Stimulated activated CD4-positive, alpha-beta T cell treated with anti-CD3 and anti-CD28 coated beads, Interleukin-15, amount 100 ng/mL, for 1 hour (primary cell): ENCODE results near the gene PCDH11X.
"Not testable (repeated sequence)": the region's sequence is repeated elsewhere in the genome, so short reads cannot be mapped to it uniquely, and the experiment has no call there.

ENCODE experiments used
- DNase-seq, 2 donors: peaks; one replicate each; pipeline ENCODE4 v3.0.0-alpha.2; 2020; ENCODE audit warnings: low read depth in 1 of 2, low spot score in 1 of 2

Gene PCDH11X, protein sequence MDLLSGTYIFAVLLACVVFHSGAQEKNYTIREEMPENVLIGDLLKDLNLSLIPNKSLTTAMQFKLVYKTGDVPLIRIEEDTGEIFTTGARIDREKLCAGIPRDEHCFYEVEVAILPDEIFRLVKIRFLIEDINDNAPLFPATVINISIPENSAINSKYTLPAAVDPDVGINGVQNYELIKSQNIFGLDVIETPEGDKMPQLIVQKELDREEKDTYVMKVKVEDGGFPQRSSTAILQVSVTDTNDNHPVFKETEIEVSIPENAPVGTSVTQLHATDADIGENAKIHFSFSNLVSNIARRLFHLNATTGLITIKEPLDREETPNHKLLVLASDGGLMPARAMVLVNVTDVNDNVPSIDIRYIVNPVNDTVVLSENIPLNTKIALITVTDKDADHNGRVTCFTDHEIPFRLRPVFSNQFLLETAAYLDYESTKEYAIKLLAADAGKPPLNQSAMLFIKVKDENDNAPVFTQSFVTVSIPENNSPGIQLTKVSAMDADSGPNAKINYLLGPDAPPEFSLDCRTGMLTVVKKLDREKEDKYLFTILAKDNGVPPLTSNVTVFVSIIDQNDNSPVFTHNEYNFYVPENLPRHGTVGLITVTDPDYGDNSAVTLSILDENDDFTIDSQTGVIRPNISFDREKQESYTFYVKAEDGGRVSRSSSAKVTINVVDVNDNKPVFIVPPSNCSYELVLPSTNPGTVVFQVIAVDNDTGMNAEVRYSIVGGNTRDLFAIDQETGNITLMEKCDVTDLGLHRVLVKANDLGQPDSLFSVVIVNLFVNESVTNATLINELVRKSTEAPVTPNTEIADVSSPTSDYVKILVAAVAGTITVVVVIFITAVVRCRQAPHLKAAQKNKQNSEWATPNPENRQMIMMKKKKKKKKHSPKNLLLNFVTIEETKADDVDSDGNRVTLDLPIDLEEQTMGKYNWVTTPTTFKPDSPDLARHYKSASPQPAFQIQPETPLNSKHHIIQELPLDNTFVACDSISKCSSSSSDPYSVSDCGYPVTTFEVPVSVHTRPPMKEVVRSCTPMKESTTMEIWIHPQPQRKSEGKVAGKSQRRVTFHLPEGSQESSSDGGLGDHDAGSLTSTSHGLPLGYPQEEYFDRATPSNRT (N-terminal part only)

DNA sequence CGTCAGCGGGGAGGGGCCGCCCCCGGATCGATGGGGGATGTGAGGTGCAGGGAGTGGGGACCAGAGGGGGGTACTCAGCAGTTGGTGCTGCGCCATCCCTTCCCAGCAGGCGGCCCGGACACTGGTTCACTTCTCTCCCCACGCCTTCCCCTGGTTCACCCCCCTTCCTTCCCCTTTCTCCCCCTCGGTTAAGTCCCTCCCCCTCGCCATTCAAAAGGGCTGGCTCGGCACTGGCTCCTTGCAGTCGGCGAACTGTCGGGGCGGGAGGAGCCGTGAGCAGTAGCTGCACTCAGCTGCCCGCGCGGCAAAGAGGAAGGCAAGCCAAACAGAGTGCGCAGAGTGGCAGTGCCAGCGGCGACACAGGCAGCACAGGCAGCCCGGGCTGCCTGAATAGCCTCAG lies at the start of gene PCDH11X:
TSS of gene PCDH11X (plus strand) at position 241 of the 400 bp plus-strand sequence. CDS start 56,130 bp downstream, outside the sequence.
- DNase-seq, result not testable (repeated sequence)

DNA sequence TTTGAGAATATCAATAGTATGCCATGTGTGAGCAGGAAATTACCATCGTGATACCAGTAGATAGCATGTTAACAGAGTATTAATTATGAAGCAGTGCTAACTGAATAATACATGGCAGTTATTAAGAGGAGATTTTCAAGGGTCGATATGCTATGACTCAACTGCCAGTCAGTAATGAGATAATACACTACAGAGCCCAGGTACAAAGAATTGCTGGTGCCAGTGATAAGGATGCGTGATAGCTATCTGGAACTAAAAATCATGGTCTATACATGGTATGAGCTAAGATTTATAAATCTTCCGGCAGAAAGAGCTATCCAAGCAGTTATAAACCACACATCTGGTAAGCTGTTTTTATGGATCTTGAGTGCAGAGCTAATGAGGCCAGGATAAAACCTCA lies 31.7 kb upstream of the PCDH11X start:
- DNase-seq, result not testable (repeated sequence)

DNA sequence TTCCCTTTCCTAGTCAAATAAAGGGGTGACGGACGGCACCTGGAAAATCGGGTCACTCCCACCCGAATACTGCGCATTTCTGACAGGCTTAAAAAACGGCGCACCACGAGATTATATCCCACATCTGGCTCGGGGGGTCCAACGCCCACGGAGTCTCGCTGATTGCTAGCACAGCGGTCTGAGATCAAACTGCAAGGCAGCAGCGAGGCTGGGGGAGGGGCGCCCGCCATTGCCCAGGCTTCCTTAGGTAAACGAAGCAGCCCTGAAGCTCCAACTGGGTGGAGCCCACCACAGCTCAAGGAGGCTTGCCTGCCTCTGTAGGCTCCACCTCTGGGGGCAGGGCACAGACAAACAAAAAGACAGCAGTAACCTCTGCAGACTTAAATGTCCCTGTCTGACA lies 26.2 kb upstream of the PCDH11X start:
- not testable (repeated sequence) for DNase-seq

DNA sequence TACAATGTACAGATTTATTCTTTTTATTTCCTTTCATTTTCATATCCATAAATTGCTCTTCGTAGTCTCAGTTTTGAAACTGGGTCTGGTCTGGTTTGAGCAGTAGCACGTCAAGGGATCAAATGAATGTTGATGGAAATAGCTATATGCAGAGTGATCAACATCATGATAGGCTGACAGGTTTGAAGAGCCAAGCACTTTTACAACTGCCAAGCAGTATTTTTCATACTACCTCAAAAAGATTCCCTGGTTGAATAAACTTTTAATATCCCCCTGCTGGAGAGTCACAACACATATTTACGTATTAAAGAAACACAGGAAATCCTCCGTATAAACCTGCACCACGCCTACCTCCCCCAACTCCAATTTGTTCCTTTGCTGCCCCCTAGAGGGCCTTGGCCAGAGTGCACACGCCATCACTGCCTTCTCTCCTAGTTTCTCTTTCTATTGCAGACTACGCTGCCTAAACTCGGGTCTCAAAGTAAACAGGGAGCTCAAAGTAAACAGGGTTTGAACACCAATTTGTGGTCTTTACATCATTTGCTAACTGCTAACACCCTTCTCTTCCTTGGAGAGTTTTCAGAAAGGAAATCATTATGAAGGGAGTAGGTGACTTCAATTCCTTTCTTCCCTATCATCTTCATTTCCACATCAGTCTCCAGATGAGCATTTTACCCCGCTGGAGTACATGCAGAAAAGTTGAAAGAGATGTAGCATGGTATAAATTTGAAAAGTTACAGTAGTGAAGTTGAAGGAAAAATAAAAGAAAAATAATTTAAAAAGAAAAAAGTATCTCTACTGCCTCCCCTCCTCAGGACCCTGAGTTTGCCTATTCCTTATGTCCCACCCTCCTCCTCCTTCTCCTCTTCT lies 8.3 kb upstream of the PCDH11X start:
- not testable (repeated sequence) for DNase-seq

DNA sequence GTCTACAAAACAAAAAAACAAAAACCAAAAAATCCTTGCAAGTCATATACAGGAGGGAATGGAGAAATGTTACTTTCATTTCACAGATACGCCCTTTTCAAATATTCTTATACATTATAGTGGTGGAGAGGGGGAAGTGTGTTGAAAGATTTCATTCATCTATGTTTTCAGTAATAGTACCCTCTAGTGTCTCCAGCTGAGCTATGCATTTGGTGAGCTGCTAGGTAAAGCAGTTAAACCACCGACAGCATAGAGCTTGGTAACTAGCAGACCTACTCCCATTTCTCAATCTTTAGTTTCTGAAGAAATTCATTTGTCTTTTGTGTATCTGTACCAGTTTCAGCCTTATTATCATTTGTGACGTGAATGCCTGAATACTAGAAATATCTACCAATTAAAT lies 5.2 kb upstream of the PCDH11X start:
- not testable (repeated sequence) for DNase-seq

DNA sequence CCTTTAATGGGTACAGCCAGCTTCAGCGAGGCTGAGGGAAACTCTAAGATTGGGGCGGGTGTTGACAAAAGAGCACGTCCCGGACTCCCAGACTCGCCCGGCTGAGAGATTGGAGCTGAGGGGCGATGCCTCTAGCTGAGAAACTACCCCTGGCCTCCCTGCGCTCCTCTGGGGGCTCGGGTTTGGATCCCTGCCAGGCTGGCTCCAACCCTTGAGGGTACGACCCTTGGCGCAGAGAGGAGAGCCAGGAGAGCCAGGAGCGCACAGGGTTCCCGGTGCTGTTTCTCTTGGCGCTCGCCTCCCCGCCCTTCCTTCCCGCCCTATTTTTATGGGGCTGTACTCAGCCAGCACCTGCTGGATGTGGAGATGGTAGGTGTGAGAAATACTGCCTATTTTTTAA lies 833 bp downstream of the PCDH11X start:
- not testable (repeated sequence) for DNase-seq

DNA sequence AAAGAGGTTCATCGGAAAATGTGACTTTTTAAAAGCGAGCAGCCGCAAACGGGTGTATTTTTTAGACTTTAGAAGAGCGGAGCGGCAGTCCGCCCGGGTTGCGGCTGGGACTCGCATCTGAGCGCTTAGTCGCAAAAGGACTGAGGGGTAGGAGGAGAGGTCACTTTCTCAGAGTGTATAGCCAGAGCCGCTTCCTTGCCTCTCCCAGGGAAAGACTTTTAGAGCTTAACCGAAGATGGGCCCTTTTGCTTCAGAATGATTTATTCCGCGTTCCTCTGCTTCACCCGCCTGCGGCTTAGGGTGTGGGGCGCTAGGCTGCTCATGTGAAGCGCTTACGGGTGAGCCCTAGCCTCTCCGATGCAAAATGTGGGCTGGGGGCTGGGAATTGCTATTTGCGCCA lies 1.5 kb downstream of the PCDH11X start:
- not testable (repeated sequence) for DNase-seq

DNA sequence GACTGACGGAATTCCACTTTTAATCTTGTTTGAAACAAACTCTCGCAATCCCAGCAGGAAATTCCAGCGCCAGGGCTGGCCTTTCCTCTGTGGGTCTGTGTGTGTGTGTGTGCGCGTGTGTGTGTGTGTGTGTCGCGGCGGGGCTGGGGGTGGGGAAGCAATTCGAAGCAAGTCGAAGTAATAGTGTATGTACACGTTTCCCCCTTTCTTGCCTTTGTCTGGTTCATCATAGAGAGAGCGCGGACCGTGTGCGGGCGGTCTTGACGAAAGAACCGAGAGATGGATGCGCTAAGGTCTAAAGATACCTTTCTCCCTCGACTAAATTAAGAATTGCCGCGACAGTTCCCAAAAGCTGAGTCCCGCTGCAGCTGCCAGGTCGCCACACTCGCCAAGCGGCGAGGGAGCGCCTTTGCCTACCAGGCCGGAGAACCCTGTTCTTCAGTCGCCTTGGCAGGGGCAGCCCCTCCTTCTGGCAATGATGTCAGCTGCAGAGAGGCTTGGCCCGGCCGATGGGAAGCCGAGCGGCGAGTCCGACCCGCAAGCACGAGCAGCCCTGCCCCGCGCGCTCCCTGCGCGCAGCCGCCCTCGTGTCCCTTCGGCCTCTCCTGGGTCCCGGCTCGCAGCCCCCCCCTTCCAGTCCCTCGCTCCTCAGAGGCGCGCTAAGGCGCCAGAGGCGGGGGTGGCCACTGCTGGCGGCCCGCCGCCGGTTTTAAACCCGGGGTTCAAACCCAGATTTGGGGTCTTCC lies 2.6 kb downstream of the PCDH11X start:
- not testable (repeated sequence) for DNase-seq

DNA sequence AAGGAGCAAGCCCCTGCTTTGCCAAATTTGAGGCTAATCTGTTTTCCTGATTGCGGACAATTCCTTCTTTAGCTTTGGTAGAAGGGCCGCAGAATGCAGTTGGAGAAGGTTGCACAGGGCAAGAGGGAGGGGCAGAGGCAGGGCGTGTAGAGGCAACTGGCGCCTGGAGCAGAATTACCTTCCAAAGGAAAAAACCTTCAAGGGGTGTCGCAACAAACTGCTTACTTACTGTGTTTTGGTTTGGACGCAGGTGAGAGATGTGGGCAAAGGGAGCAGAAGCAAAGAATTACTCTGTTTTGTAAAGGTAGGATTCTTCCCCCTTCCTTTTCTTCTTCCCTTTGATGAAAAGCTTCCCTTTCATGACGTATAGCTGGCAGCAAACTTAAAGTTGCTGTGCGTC lies 3.6 kb downstream of the PCDH11X start:
- not testable (repeated sequence) for DNase-seq

DNA sequence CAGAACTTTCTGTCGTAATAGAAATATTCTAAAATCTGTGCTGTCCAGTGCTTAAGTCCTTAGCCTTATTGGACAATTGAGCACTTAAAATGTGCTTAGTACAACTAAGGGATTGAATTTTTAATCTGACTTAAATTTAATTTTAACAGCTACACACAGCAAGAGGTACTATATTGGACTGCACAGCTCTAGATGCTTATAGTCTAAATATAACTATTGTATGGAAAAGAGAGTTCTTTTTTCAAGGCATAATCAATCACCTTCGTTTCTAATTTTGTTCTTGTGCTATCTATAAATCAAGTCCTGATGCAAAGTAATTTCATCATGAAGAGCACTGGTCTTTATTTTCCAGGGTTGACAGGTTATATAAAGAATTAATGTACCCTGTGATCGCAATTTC lies 38.4 kb downstream of the PCDH11X start:
- DNase-seq, result not testable (repeated sequence)

DNA sequence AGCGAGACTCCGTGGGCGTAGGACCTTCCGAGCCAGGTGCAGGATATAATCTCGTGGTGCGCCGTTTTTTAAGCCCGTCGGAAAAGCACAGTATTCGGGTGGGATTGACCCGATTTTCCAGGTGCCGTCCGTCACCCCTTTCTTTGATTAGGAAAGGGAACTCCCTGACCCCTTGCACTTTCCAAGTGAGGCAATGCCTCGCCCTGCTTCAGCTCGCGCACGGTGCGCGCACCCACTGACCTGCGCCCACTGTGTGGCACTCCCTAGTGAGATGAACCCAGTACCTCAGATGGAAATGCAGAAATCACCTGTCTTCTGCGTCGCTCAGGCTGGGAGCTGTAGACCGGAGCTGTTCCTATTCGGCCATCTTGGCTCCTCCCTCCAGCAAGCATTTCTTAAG lies 46.1 kb downstream of the PCDH11X start:
- not testable (repeated sequence) for DNase-seq
